ENCODE results near the gene USP24.

- no peak for TF ChIP-seq MYC (IDR thresholded peaks at IDR 0.05; ENCODE audit: low read depth, low read length)
- no peak for TF ChIP-seq CTCF (IDR thresholded peaks at IDR 0.05; ENCODE audit: extremely low read depth in 1 of 2, insufficient read depth in 1 of 2, low read depth in 1 of 2, low read length in 2 of 2)
Observed at GRCh38 chr1:55155522-55155921, 59.6 kb downstream of the USP24 start.

Measured in endothelial cell of umbilical vein (primary cell).